Neural cell (in vitro differentiated cells): Measurements from ENCODE around the gene AOAH. TPM values are rescaled to one million over a fixed set of nuclear protein-coding genes. Genes with fewer than 3 reads are reported as not detected.

Experiments
- H2AFZ ChIP-seq: fragments of 200-600, 300-800 bp; sonication (generic), shearing (Covaris generic); 2 replicates; pipeline ENCODE4 v1.6.0; 2014; ENCODE audit warnings: low read depth, mild to moderate bottlenecking, antibody characterized with exemption, low read length, moderate library complexity
- H3F3A ChIP-seq: fragments of 200-600 bp; shearing (Covaris generic); 2 replicates; pipeline ENCODE4 v1.6.1; 2016; ENCODE audit warnings: mild to moderate bottlenecking, moderate library complexity, mixed read lengths, antibody characterized with exemption, low read length; ENCODE audit not compliant: insufficient read depth, poor library complexity, severe bottlenecking
- H3K27ac ChIP-seq: fragments of 200-600, 300-800 bp; sonication (generic), shearing (Covaris generic); 2 replicates; pipeline ENCODE4 v1.5.1; 2014; ENCODE audit warnings: mild to moderate bottlenecking, low read length, moderate library complexity
- H3K27me3 ChIP-seq: fragments of 300-800, 200-600 bp; sonication (generic), shearing (Covaris generic); 2 replicates; pipeline ENCODE4 v1.6.0; 2014; ENCODE audit warnings: mild to moderate bottlenecking, low read depth, low read length, moderate library complexity; ENCODE audit not compliant: insufficient read depth
- H3K36me3 ChIP-seq: fragments of 300-800, 200-600 bp; sonication (generic), shearing (Covaris generic); 2 replicates; pipeline ENCODE4 v1.5.1; 2014; ENCODE audit warnings: mild to moderate bottlenecking, antibody characterized with exemption, low read length, moderate library complexity; ENCODE audit not compliant: insufficient read depth
- H3K4me2 ChIP-seq: fragments of 300-800, 200-600 bp; sonication (generic), shearing (Covaris generic); 2 replicates; pipeline ENCODE4 v1.6.0; 2014; ENCODE audit warnings: mild to moderate bottlenecking, low read length
- H3K4me3 ChIP-seq: fragments of 300-800, 200-600 bp; sonication (generic), shearing (Covaris generic); 2 replicates; pipeline ENCODE4 v1.5.1; 2014; ENCODE audit warnings: mild to moderate bottlenecking, low read length, moderate library complexity
- H3K79me2 ChIP-seq: fragments of 200-600 bp; shearing (Covaris generic); replicated peaks from 2 replicates; pipeline ENCODE4 v1.6.0; 2014; ENCODE audit warnings: mild to moderate bottlenecking, low read length, moderate library complexity; ENCODE audit not compliant: insufficient read depth
- H3K9ac ChIP-seq: fragments of 300-800, 200-600 bp; sonication (generic), shearing (Covaris generic); 2 replicates; pipeline ENCODE4 v1.6.1; 2016; ENCODE audit warnings: mild to moderate bottlenecking, low read length, mixed read lengths
- H3K9me2 ChIP-seq: fragments of 200-600 bp; shearing (Covaris generic); 2 replicates; pipeline ENCODE4 v1.6.1; 2016; ENCODE audit warnings: mild to moderate bottlenecking, low read length, mixed read lengths; ENCODE audit not compliant: insufficient read depth
- H3K9me3 ChIP-seq: fragments of 200-600, 300-800 bp; sonication (generic), shearing (Covaris generic); 2 replicates; pipeline ENCODE4 v1.6.1; 2016; ENCODE audit warnings: mild to moderate bottlenecking, mixed run types, low read length, moderate library complexity, mixed read lengths
- H4K20me1 ChIP-seq: fragments of 200-600 bp; shearing (Covaris generic); 2 replicates; pipeline ENCODE4 v1.6.1; 2016; ENCODE audit warnings: mild to moderate bottlenecking, mixed run types; ENCODE audit not compliant: insufficient read depth
- CTCF ChIP-seq: fragments of 450-650 bp; IDR thresholded peaks from 2 replicates; pipeline ENCODE4 v1.5.1; 2014; ENCODE audit warnings: antibody characterized with exemption, mild to moderate bottlenecking, moderate library complexity; ENCODE audit not compliant: poor library complexity, severe bottlenecking
- EP300 ChIP-seq: fragments of 450-650 bp; conservative IDR thresholded peaks from 2 replicates; pipeline ENCODE4 v1.6.1; 2014; ENCODE audit warnings: antibody characterized with exemption, mild to moderate bottlenecking, moderate library complexity; ENCODE audit not compliant: poor library complexity, severe bottlenecking
- EZH2 ChIP-seq: fragments of 200-600, 300-800 bp; shearing (Covaris generic), sonication (generic); IDR thresholded peaks from 2 replicates; pipeline ENCODE4 v1.6.1; 2014; ENCODE audit warnings: antibody characterized with exemption, low read length, borderline replicate concordance, mild to moderate bottlenecking; ENCODE audit not compliant: insufficient read depth, poor library complexity, severe bottlenecking
- MXI1 ChIP-seq: fragments of 450-650 bp; conservative IDR thresholded peaks from 2 replicates; pipeline ENCODE4 v1.6.1; 2014; ENCODE audit warnings: antibody characterized with exemption, mild to moderate bottlenecking; ENCODE audit not compliant: poor library complexity, severe bottlenecking
- POLR2AphosphoS5 ChIP-seq: IDR thresholded peaks from 2 replicates; pipeline ENCODE4 v1.6.1; 2012
- RAD21 ChIP-seq: fragments of 450-650 bp; conservative IDR thresholded peaks from 2 replicates; pipeline ENCODE4 v1.6.1; 2014; ENCODE audit warnings: antibody characterized with exemption, mild to moderate bottlenecking, moderate library complexity
- REST ChIP-seq: IDR thresholded peaks from 2 replicates; pipeline ENCODE4 v1.6.1; 2012; ENCODE audit warnings: borderline replicate concordance
- SMC3 ChIP-seq: fragments of 450-650 bp; conservative IDR thresholded peaks from 2 replicates; pipeline ENCODE4 v1.6.1; 2014; ENCODE audit warnings: antibody characterized with exemption, mild to moderate bottlenecking, moderate library complexity; ENCODE audit not compliant: poor library complexity
- TAF1 ChIP-seq: IDR thresholded peaks from 2 replicates; pipeline ENCODE4 v1.6.1; 2012; ENCODE audit warnings: low read depth
- polyA plus RNA-seq: library from polyadenylated mRNA; depleted of rRNA; stranded (reverse); fragments of >200 nt; gene quantifications from 2 replicates; pipeline ENCODE4 v1.2.3, GENCODE V29; 2014

AOAH gene
- polyA plus RNA-seq, 1 donor from 2014 or later = 4.3 TPM

- no peaks in the 10 kb centered on the region for H3K9me3 ChIP-seq
- H3K4me3 ChIP-seq = no peak overlapping the region
- no peaks in the 10 kb centered on the region for H3K27me3 ChIP-seq
- H3K4me2 ChIP-seq = no peak overlapping the region
- no peak overlapping the region for H3K27ac ChIP-seq
- H3K36me3 ChIP-seq = no peaks in the 10 kb centered on the region
- H2AFZ ChIP-seq = no peak overlapping the region
- H3K9me2 ChIP-seq = no peaks in the 10 kb centered on the region
- no peak overlapping the region for H3K9ac ChIP-seq
- no peaks in the 10 kb centered on the region for H4K20me1 ChIP-seq
- no peak for TF ChIP-seq CTCF
- TF ChIP-seq TAF1 = no peak
- no peak for TF ChIP-seq EP300
- TF ChIP-seq POLR2AphosphoS5 = no peak
- no peaks in the 10 kb centered on the region for H3K79me2 ChIP-seq
- no peaks in the 10 kb centered on the region for H3F3A ChIP-seq
These were observed 37.5 kb upstream of the AOAH start for GRCh38 chr7:36761835-36762234.

GRCh38 chr7:36760856-36761762, 36.8 kb upstream of the AOAH start:
- no peak overlapping the region for H3K4me3 ChIP-seq
- H3K36me3 ChIP-seq = no peaks in the 10 kb centered on the region
- H3K79me2 ChIP-seq = no peaks in the 10 kb centered on the region
- no peaks in the 10 kb centered on the region for H3K27me3 ChIP-seq
- H3K9me2 ChIP-seq = no peaks in the 10 kb centered on the region
- no peaks in the 10 kb centered on the region for H3F3A ChIP-seq
- no peak overlapping the region for H3K9ac ChIP-seq
- no peak overlapping the region for H3K4me2 ChIP-seq
- H3K27ac ChIP-seq = no peak overlapping the region
- TF ChIP-seq CTCF (no peak), RAD21 (no peak), EP300 (no peak), TAF1 (no peak), EZH2 (no peak), POLR2AphosphoS5 (no peak), MXI1 (no peak), REST (no peak), SMC3 (no peak)
- H4K20me1 ChIP-seq = no peaks in the 10 kb centered on the region
- H3K9me3 ChIP-seq = no peaks in the 10 kb centered on the region
- no peak overlapping the region for H2AFZ ChIP-seq
